B cell (primary cell): ENCODE results near the gene PRUNE1.

Source experiments
- EZH2 ChIP-seq: IDR thresholded peaks from 2 replicates; pipeline ENCODE4 v1.6.1; 2012; ENCODE audit warnings: borderline replicate concordance, low read depth, mild to moderate bottlenecking, moderate library complexity, low read length; ENCODE audit not compliant: insufficient read depth, poor library complexity, severe bottlenecking
- TF ChIP-seq, protein P1 (sequence below): fragments of 200-600 bp; IDR thresholded peaks from one replicate; pipeline ENCODE4 v1.8.0; 2022; ENCODE audit warnings: antibody characterized with exemption, mild to moderate bottlenecking

DNA sequence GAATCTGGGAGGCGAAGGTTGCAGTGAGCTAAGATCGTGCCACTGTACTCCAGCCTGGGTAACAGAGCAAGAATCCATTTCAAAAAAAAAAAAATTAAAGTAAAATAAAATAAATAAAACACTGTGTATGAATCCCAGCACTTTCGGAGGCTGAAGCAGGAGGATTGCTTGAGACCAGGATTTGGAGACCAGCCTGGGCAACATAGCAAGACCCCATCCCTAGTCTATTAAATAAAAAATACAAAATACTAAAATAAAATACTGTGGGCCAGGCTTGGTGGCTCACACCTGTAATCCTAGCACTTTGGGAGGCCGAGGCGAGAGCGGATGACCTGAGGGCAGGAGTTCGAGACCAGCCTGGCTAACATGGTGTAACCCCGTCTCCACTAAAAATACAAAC is 23.9 kb downstream of the PRUNE1 start:
- TF ChIP-seq, protein P1, sequence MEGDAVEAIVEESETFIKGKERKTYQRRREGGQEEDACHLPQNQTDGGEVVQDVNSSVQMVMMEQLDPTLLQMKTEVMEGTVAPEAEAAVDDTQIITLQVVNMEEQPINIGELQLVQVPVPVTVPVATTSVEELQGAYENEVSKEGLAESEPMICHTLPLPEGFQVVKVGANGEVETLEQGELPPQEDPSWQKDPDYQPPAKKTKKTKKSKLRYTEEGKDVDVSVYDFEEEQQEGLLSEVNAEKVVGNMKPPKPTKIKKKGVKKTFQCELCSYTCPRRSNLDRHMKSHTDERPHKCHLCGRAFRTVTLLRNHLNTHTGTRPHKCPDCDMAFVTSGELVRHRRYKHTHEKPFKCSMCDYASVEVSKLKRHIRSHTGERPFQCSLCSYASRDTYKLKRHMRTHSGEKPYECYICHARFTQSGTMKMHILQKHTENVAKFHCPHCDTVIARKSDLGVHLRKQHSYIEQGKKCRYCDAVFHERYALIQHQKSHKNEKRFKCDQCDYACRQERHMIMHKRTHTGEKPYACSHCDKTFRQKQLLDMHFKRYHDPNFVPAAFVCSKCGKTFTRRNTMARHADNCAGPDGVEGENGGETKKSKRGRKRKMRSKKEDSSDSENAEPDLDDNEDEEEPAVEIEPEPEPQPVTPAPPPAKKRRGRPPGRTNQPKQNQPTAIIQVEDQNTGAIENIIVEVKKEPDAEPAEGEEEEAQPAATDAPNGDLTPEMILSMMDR, result no peak
- no peak for TF ChIP-seq EZH2
